CD4-positive, alpha-beta T cell treated with Interleukin-6 at 100 ng/mL for 8 hours (primary cell): ENCODE data around the gene HTR7.
"Not testable (repeated sequence)": the region's sequence is repeated elsewhere in the genome, so short reads cannot be mapped to it uniquely, and the experiment has no call there.

Source experiments
- DNase-seq: peaks from one replicate; pipeline ENCODE4 v3.0.0-alpha.2; 2020; ENCODE audit warnings: mixed read lengths, low spot score

The HTR7 gene

DNA sequence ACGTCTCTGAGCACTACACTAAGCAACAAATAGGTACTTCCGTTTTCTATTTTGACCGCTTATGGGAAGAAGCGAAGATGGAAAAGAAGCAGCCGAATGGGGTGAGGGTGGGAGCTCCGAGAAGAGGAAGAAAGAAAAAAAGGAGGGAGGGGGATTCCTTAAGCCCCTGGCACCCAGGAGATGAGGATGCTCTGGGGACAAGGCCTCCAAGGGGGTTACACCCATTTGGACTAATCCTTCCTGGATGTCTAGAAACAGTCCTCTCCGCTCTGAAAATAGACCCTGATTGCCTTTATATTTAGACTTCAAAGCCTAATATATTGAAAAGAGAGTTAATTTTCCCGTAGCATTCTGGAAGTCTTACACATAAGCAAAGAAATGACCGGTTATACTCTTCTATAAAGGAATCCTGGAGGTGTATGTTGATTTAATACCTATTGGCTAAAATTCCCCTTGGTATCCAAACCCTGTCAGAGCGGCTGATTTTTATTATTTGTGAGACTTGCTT, 676 bp upstream of the HTR7 start:
- no peak for DNase-seq

DNA sequence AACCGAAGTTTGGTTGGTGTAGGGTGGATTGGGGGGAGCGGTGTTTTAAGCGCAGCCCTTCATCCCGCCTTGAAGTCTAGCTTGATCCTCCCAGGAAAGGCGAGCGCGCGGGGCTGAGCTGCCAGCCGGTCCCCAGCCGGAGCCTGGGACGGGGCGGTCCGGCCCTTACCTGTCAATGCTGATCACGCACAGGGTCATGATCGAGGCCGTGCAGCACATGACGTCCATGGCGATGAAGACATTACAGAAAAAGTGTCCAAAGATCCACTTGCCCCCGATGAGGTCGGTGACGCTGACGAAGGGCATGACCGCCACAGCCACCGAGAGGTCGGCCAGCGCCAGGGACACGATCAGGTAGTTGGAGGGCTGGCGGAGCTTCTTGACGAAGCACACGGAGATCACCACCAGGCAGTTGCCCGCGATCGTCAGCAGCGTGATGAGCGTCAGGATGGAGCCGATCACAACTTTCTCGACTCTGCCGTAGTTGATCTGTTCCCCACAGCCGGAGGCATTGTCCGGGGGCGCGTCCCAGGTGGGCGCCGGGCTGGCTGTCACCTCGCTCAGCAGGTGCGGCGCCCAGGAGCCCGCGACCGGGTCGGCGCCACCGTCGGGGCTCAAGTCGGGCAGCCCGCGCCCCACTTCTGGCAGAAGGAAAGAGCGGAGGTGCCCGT, 740 bp downstream of the HTR7 start:
- no peak for DNase-seq

DNA sequence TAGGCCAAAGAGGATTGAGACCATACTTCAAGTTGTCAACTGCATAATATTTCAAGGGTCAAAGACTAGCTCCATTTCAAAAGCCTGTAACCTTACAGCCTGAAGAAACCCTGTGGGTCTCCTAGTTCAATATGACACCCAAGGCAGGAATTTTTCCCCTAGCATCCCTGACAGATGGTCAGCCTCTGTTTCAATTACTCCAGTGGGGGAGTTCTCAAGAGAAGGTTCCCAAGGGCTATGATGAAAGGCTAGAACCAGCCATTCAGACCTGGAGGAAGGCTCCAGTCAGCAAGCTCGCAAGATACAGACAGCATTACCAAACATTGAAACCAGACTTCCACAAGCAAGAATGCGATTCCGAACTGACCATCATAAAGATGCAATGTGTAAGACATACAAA, 1.6 kb downstream of the HTR7 start:
- DNase-seq = no peak

DNA sequence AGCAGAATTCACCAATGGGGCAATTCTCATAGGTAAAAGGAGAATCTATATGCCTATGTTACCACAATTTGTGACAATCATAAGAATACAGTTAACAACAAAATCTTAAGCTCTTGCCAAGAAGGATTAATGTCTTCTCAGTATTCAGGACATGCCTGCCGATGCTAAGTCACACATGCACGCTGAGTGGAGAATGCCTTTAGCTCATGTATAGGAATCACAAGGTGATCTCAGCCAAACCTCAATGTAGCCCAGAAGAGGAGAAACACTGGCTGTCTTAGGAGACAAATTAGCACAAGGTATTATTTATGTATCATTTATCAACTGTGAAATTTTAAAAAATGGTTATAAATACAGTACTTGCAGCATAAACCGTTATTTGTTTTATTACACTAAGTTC, 2.7 kb downstream of the HTR7 start:
- DNase-seq = no peak

DNA sequence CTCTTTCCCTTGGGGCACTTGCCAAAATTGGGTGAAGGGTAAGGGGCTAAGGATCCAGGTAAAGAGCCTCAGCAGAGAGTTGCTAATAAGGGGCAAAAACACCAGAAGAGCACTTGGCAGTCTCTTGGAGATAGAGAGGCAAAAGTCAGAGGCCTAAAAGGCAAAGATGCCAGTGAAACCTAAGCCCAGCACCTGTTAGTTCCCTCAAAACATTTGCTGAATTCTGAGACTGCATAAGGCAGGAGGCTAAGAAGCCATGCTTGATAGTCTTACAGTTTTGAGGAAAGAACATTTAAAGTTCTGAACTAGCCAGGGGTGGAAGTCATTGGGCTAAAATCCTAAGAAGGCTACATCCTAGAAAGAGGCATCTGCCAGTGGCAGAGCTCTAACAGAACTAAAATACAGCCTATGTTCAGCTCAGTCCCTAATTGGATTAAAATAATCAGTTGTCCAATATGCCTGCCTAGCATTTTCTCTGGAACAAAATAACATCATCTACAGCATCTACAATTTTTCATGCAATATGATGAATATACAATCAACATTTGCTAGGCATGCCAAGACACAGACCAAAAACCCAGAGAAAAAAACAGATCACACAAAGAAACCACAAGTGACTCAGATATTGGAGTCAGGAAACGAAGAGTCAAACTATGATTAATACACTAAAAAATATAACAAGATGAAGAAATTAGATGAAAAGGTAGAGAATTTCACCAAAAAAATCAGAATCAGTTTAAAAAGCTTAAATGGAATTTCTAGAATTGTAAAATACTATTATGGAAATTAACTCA, 7.7 kb downstream of the HTR7 start:
- DNase-seq = no peak

DNA sequence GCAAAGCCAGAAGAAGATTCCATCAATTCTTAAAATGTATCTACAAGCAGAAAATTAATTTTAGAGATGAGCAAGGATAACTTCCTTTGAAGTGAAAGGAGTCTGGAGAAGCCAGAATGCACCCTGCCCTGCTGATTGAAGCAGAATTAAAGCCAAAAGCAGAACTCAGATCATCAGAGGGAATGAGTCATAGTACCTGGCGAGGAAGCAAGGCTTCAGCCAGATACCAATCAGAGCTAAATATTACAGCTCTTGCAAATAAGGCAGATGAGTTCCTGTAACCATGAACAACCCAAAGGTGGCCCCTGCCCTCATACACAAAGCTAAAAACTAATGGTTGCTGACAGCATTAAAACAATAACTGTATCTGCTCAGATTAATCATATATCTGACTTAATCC, 10.4 kb downstream of the HTR7 start:
- no peak for DNase-seq

DNA sequence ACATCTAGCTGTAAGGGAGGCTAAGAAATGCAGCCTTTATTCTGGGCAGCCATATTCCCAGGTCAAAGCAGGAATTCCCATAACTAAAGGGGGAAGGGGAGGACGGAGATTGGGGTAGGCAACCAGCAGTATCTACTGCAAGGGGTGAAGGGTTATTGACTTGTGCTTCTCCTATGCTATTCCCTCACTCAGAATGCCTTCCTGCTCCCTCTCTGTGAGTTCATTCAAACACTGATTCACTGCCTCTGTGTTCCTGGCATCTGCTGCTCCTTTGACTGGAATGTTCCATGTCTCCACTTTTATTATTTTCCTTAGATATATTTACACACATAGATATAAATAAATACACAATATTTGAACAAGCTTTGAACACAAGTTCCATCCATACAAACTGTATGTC, 11.1 kb downstream of the HTR7 start:
- DNase-seq = no peak

DNA sequence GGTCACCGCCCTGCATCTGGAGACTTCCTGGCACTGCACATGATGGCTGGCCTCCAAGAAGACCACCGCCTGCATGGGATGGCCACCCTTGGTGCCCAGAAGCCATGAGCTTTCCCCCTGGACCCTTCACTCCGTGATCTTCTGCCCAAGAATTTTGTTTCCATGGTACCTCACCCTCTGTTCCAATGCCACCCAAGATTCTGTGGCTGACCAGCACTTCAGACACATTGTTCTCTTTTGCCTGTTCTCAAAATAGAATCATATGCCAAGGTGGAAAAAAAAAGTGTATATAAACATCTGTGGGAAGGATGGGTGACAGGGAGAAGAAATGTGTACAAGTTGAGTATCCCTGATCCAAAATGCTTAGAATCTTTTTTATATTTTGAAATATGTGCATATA, 12.1 kb downstream of the HTR7 start:
- DNase-seq = no peak

DNA sequence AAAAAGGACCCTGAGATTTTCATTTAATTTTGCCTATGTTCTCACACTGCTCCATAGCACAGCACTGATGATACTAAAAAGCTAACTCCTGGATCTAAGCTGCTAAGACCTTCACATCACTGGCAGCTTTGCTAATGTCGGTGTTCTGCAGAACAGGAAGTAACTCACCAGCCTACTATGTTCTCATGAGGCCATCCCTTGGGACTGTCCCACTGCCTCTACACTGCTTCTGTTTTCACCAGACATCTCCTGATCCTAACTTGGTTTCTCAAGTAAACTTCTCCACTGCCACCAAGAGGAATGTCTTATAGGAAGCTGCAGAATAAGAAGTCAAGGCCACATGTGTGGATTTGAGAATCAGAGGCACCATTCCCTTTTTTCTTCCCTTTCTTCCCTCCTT, 15.1 kb downstream of the HTR7 start:
- no peak for DNase-seq

DNA sequence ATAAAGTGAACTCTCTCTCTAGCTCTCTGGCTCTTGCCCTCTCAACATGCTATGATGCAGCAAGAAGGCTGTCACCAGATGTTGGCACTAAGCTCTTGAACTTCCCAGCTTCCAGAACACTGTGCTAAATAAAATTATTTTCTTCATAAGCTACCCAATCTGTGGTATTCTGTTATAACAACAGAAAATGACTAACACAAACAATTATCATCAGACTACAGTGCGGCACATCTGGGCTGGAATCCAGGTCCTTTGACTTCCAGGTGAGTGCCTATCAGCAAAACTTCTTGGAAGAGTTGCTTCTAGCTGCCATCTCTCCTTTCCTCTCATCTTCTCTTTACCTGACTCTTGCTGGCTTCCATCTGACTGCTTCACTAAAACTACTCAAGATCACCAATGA, 20.4 kb downstream of the HTR7 start:
- no peak for DNase-seq

DNA sequence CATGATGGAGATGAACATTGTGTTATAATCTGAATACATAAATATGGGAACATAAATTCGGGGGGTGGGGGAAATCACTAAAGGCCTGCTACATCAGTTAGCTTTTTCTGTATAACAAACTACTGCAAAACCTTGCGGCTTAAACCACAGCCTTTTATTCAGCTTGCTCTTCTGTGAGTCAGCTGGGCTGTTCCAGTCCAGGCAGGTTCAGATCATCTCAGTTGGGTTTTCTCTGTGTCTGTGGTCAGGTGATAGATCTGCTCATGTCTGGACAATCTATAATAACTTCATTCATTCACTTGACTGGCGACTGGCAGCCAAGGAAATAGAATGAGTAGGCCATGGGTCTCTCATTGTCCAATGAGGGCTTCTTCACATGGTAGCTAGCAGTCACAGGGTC, 23.5 kb downstream of the HTR7 start:
- DNase-seq = no peak

DNA sequence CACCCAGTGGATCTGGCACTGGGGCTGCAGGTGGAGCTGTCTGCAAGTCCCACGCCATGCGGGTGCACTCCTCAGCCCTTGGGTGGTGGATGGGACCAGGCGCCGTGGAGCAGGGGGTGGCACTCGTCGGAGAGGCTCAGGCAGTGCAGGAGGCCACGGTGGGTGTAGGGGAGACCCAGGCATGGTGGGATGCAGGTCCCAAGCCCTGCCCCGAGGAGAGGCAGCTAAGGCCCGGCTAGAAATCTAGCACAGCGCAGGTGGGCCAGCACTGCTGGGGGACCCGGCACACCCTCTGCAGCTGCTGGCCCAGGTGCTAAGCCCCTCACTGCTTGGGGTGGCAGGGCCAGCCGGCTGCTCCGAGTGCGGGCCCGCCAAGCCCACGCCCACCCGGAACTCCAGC, 25.7 kb downstream of the HTR7 start:
- no peak for DNase-seq

DNA sequence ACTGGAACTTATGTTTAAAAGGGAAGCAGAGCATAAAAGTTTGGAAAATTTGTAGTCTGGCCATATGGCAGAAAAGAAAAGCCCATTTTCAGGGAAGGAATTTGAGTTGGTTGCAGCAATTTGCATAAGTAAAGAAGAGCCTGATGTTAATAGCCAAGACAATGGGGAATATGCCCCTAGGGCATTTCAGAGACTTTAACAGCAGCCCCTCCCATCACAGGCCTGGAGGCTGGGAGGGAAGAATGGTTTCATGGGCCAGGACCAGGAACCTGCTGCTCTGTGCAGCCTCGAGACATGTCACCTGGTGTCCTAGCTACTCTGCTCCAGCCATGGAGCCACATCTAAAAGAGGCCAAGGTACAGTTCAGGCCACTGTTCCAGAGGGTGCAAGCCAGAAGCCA, 35.3 kb downstream of the HTR7 start:
- no peak for DNase-seq

DNA sequence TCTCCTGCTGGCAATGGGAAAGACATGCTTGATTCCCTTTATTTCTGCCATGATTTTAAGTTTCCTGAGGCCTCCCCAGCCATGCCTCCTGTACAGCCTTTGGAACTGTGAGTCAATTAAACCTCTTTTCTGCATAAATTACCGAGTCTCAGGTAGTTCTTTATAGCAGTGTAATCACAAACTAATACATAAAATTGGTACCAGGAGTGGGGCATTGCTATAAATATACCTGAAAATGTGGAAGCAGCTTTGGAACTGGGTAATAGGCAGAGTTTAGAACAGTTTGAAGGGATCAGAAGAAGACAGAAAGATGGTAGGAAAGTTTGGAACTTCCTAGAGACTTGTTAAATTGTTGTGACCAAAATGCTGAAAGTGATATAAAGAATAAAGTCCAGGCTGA, 36.0 kb downstream of the HTR7 start:
- DNase-seq = not testable (repeated sequence)

DNA sequence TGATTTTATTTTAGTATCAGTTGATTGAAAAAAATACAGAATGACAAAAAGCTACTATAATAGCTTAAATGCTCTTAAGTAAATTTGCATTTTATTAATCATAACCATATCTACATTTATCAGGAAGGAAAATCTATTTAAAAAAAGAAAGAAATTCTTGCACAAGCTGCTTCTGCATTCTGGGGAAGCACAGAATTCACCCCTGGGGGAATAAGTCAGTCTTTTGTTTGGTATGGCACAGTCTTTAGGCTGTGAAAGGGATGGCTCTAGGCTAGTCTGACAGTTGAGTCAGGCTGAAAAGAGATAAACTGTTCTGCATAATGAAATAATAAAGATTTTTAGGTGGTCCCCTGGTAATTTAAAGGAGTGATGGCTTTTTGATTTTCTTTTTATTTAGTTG, 37.9 kb downstream of the HTR7 start:
- DNase-seq = no peak

DNA sequence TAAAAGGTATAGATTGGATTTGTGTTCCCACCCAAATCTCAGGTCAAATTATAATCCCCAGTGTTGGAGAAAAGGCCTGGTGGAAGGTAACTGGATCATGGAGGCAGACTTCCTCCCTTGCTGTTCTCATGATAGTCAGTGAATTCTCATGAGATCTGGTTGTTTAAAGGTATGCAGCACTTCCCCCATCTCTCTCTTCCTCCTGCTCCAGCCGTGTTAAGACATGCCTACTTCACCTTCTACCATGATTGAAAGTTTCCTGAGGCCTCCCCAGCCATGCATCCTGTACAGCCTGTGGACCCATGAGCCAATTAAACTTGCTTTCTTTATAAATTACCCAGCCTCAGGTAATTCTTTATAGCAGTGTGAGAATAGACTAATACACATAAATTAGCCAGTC, 39.1 kb downstream of the HTR7 start:
- DNase-seq = no peak

DNA sequence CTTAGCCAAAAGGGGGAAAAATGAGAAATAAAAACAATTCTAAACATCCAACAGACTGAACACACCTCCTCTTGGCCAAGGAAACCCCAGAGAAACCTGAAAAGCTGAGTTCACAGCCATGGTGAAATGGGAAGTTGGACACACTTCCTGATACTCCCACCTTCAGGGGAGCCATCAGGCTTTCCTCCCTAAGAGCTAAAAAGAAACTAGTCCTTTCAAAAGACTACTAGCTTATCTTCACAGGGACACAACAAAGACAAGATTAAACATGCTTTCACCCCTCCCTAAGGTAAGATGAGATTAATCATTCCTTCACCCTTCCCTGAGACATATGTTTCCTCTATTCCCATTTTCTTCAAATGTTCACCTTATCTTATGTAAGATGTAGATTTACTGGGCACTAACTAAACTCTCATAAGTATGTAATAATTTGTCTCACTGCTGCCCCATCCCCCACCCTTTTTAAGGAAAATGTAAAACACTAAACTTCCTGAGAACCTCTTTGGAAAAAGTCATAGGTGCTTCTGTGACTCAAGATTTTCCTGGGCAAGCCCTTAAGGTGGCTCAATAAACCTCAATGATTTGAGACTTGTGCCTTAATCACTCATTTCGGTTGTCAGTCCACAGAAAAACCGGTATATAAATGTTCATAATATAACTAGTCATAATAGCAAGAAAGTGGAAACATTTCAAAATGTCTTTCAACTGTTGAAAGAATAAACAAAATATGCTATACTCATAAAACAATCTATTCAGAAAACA, 40.5 kb downstream of the HTR7 start:
- no peak for DNase-seq

DNA sequence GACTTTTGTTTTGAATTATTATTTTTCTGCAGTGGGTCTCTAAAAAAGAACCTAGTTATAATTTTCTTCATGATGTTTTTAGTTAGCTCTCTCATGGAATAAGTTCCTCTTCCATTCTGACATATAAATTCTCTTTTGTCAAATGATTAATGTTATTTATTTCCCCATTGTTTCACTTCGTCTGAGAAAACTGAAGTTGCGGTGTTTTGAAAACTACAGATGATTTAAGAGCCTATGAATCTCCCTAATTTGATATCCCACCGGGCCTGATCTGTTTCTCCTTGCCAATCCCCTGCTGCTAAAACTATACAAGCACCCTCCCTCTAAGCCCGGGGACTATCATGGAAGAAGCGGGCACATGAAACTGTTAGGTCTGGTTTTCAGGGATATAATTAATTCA, 41.4 kb downstream of the HTR7 start:
- DNase-seq = no peak

DNA sequence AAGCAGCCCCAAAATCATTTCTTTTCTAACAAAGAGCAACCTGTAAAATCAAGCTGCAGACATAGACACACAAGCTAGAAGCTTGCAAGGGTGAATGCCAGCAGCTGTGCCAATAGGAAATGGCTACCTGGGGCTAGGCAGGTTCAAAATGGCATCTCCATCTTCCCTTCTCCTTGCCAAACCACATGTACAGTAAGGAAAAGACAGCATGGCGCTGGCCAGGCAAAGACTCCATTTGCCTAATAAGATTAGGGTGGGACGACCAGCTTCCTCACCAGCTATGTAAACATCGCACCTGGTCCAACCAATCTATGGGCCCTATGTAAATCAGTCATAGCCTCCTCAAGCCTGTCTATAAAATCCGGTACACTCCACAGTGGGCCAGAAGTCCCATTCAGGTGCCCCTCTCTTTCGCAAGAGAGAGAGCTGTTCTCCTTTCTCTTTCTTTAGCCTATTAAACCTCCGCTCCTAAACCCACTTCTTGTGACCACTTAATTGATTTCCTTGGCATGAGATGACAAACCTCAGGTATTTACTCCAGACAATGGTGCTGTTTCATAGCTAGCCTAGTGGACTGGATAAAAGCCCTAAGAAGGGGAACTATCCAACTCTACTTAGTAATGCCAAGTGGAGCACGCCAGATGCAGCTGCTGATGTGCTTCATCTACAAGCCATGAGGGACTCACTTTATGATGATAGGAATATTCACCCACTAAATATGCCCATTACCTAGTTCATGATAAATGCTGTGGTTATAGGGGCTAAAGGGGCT, 44.1 kb downstream of the HTR7 start:
- no peak for DNase-seq

DNA sequence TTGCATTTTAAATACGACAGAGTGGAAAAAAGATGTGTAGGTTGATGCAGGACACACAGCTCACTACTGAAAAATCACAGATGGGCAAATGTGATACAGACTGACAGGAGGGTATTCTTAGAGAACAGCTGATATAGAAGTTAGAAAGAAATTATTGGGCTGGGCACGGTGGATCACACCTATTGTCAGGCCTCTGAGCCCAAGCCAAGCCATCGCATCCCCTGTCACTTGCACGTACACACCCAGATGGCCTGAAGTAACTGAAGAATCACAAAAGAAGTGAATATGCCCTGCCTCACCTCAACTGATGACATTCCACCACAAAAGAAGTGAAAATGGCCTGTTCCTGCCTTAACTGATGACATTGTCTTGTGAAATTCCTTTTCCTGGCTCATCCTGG, 50.7 kb downstream of the HTR7 start:
- not testable (repeated sequence) for DNase-seq

DNA sequence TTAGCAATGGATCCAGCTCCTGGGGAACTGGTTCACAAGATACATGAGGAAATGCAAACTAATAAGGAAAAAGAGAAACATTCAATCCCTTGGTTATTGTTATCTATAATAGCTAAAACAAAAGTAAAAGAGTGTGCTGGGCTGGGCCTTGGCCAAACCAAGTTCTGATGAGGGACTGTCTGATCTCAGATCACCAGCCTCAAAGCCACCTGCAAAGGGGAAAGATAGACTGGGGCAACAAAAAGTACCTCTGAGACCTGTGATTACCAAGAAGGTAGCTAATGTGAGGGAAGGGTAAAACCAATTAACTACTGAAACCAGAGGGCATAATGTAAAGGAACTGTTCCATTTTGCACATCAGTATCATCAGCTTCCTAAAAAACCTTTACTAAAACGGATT, 51.2 kb downstream of the HTR7 start:
- DNase-seq = no peak

DNA sequence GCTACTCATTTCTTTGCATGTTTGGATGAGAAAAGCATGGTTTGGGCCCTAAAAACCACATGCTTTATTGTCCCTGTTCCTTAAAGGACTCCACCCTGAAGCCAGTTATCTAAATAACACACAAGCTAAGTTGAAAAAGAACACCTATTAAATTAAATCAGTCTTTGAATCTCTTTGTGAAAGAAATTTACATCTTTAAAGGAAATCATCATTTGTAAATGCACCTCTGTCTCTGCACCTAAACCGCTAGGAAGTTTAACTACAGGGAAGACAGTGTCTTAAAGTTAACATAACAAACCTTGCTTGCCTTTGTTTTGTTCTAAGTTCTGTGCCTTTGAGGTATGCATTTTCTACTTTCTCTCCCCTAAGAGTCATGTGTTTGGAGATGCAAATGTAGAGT, 52.6 kb downstream of the HTR7 start:
- DNase-seq = no peak
